Kidney capillary endothelial cell (primary cell): Measurements from ENCODE around the gene PTPN12.
"Not testable (repeated sequence)": the region's sequence is repeated elsewhere in the genome, so short reads cannot be mapped to it uniquely, and the experiment has no call there.

ENCODE experiments used
- DNase-seq: peaks from one replicate; pipeline ENCODE4 v3.0.0-alpha.2; 2018; ENCODE audit warnings: low spot score

Gene PTPN12

DNA sequence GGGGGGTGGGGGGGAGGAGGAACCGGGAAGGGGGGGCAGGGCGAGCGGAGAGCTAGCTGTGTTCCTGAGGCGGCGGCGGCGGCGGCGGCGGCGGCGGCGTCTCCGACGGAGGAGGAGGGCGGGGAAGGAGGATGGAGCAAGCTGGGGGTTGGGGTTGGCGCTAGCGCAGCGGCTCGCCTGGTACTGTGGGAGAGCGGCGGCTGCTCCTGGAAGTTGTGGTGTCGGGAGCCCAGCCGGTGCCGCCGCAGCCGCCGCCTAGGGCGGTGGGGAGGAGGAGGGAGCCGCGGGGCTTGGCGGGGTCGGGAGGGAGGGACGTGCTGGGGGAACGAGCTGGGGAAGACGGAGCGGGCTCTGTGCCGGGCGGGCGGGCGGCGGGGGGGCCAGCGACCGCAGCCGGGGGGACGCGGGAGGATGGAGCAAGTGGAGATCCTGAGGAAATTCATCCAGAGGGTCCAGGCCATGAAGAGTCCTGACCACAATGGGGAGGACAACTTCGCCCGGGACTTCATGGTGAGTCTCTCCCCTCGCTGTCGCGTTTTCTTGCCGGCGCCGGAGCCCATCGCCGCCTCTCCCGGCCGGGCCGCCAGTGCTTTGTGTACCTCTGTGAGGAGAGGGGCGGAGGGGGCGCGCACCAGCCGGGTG, at the start of gene PTPN12:
Gene PTPN12 (plus strand): TSS at position 160 of the 642 bp plus-strand sequence. CDS start 252 bp downstream, at position 412.
- DNase-seq: no peak

DNA sequence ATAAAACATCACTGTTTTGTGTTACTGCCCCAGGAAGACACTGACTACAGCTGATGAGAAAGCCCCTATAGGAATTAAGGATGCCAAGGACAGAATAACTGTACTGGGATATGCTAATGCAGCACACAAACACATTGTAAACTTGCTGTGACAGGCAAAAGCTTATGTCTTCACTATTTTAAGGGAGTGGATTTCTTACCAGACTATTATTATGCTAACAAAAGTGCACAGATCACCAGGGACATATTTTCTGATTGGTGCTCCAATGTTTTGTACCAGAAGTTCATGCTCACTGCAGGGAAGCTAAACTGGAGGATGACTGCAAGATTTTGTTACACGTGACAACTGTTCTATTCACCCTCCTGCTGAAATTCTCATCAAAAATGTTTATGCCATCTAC, 48.1 kb upstream of the PTPN12 start:
- no peak for DNase-seq

DNA sequence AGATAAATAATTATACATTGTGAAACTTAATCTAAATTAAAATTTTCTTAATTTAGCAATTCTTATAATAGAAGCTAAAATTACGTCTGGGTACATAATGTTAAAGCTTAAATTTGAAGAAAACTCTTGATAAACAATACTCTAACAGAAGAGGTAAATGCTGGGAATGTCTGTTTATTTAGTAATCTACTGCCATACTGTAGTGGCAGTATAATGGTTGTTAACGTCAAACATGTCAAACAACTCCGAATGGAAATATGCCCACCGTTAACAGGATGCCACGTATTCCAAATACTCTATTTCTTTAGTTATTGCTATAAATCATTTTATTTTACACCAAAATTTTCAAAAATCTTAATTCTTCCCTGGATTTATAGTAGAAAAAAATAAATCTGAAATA, 40.0 kb upstream of the PTPN12 start:
- DNase-seq: no peak

DNA sequence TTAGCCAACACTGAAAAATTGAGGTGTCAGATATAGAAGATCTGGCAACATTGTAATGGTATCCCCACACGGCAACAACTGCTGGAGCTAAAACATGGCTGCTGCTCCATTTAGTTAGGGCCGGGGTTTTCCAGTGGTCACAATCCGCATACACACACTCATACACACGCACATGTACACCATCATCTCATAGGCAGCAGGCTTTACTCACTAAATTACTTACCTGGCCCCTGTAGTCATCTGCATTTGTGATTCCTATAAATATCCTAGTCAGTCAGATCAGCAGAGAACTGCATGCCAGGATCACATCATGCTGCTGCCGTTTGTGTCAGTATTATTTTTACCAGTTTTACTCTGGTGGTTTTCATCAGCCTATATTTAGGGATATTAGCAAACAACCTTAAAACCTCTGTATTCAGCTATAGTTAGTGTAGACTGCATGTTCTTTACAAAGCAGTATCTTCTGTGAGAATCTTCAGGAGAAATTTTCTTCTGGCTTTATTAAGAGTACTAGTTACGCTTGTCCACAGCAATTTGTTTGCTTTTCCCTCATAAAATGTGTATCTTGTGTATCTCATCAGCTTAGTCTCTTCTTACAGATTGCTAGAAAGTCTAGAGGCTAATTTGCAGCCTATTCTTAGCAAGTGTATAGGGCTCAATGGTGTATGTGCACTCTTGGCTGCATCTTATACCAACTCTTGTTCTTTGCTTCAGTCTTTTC, 38.3 kb upstream of the PTPN12 start:
- DNase-seq: no peak

DNA sequence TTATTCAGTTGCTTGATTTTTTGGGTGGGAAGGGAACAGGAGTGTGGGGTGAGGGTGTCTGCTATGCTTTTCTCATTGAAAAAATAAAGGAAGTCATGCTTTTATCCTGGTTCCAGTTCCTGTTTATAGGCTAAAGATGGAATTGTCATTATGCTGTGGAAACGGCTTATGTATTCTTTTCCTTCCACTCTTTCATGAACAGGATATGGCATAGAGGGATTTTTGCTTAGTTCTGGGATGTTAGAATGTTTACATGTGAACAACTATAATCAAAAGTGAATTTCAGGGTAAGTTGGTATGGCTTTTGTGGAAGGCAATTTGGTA, 35.9 kb upstream of the PTPN12 start:
- DNase-seq: peak; percentile 4

DNA sequence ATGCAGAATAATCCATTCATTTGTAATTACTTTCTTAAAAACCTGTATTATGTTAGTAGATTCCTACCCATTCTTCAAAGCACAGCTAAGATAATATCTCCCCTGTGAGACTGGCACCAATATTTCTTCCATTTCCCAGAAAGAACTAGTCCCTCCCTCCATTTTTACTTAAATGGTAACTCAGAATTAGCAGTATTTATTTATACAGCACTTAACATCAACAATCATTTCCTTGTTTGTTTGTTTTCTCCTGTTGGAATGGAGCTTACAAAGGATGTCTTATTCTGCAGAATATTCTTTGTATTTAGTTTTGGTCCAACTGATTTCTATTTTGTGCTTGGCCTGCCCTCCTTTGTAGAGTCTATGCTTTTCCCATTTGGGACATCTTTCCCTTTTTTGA, 32.1 kb upstream of the PTPN12 start:
- DNase-seq: no peak

DNA sequence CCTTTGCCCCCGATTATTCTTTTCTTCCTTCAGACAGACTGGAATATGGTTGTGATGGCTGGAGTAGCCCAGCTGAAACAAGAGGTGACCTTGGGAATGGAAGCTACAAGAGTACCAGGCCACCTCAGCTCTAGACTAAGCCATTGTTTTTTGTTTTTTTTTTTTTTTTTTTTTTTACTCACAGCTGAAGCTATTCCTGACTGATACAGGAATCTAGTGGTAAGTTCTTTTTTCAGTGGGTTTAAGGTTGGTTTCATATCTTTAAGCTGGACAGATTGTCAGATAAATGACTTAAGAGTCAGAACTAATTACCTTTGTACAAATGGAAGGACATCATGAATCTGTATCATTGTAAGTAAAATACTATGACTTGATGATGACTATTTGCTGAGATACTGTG, 30.2 kb upstream of the PTPN12 start:
- no peak for DNase-seq

DNA sequence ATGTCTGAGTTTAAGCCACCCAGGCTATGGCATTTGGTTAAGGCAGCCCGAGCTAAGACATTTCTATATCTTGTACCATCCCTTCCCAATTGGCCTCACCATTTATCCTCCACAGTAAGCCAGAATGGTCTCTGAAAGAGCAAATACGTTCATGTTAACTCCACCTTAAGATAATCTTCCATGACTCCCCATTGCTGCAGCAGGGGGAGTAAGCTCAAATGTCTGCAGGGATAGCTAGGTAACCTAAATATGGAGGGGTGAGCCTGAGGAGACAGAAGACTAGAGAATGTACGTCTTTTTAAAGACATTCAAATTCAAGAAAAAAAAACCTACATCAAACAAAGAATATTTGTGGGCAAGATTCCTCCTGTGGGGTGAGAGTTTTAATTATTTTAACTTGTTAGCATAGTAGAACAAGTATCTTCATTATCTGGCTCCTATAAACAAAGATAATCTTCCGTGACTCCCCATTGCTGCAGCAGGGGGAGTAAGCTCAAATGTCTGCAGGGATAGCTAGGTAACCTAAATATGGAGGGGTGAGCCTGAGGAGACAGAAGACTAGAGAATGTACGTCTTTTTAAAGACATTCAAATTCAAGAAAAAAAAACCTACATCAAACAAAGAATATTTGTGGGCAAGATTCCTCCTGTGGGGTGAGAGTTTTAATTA, 24.0 kb upstream of the PTPN12 start:
- DNase-seq: not testable (repeated sequence)

DNA sequence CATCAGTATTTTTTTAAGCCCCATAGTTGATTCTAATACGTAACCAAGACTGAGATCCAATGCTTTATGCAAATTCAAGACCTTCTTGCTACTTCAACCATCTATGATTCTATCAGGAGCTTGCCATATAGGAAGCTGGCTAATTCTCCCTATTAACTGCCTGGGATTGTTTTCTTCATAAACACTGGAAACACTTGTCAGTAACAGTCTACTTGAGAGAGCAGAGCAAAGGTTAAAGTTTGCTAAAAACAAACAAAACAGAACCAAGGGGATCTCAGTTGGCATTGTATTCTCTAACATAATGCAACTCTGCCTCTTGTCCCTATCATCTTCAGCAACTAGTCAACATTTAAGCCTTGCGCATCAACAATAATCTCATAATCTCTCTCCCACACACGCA, 21.0 kb upstream of the PTPN12 start:
- no peak for DNase-seq

DNA sequence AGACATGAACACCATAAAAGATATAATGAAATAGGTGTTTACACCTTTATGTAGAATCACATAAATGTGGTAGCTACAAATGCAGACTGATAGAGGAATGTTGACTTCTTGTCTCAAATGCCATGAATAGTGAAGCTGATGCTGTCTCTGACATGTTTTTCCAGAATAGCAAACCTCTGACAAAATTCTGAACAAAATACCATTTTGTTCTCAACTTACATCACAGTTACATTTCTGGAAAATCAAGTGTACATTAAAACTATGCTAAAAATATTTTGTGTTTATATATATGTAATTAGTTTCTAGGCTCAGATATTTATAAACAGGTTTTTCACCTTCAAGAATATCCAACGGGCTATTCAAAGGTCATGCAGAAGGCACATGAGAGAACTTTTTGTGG, 16.8 kb upstream of the PTPN12 start:
- DNase-seq: no peak

DNA sequence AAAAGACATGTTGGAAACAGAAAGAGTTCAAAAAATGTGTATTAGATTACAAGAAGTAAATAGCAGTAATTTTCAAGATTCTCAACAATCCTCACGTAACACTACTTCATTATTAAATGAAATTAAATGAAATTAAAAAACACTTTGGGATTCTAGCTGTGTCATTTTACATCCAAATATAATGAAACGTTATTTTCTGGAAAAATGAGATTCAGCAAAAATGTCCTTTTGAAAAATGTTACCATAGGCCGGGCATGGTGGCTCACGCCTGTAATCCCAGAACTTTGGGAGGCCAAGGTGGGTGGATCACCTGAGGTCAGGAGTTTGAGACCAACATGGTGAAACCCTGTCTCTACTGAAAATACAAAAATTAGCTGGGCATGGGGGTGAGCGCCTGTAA, 15.6 kb upstream of the PTPN12 start:
- DNase-seq: not testable (repeated sequence)

DNA sequence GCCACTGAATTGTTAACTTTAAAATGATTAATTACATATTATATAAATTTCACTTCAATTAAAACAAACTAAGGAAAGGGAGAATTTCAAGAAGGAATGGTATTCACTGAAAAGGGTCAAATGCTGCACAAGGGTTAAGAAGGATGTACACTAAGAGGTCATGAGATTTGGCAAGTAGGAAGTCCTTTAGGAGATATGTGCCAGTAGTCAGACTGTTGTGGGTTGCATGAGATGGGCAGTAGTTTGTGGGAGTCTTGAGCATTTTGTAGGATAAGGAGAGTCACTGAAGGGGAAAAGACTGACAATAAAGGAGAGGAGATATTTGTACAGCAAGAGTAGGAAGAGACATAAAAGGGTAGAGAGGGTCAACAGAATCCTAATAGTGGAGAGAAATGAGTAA, 12.4 kb upstream of the PTPN12 start:
- no peak for DNase-seq

DNA sequence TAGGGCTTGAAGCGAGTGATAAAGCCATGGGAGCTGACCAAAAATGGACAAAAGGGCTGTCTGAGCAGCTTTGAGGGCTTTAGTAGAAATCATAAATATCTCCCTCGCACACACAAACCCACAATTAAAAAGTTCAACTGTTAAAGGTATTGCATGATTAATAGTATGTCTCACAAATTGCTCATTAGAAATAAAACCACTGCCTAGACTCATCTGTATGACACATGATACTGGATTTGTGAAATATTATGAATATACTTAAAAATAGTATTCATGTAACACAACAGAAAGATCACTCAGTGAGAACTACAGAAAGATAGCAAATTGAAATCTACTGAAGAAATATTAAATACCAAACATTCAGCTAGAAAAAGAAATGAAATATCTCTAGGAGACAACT, 11.9 kb upstream of the PTPN12 start:
- DNase-seq: no peak

DNA sequence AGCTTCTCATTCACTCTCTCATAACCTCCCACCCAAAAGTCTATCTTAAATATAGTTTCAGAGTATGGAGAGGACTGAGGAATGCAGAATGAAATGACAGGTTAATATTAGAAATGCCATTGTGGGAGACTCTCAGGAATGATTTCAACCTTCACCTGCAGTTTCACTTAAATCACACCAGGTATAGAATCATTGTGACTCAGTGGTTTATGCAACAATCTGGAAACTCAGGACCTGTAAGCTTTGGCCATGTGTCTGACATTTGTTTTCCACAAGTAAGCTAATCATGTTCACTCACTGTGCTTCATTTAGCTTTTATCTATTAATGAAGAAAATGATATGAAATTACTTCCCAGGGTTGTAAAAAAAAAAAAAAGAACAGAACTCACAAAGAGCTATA, 8.7 kb upstream of the PTPN12 start:
- DNase-seq: no peak

DNA sequence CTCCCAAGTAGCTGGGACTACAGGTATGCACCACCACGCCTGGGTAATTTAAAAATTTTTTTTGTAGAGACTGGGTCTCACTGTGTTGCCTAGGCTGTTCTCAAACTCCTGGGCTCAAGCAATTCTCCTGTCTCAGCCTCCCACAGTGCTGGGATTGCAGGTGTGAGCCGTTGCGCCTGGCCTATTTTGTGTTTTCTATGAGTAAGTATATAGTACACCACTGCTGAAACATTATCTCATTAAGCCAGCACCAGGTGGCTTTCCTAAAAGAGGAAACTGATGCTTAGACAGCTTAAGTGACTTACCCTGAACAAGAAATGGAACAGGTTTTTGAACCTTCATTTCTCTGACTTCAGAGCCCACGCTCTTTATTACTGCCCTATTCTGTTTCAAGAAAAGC, 7.8 kb upstream of the PTPN12 start:
- DNase-seq: no peak

DNA sequence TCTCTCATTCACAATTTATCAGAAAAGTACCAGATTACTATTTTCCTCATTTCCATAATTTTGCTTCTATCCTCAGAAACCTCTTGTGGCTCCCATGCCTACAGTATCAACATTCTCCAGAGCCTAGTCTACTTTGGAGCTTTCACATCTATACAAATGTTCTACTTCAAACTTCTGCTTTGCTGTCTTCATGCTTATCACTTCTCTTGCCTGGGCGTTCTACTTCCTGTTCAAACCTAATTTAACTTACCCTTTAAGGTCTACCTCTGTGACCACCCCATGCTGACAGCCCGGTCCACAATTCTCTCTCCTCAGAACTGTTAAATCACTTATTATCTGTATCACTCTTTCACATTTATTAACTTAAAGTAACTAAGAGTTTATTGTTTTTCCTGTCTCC, 6.1 kb upstream of the PTPN12 start:
- DNase-seq: no peak

DNA sequence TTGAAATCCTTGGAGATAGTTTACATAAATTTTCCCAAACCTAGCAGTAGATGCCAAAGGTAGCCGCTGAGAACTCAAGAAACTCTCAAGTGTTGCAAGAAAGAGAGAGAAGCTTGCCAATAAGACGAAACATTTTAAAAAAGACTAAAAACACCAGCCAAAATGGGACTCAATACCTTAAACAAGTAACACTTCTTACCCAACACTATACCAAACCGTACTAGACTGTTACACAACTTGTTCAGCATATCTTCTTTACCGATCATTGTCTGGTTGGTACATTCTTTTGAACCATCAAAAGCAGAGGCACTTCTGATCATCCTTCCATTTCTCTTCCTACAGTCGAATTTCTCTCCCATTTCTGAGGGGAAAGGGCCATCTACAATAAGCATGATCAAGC, 4.8 kb upstream of the PTPN12 start:
- no peak for DNase-seq

DNA sequence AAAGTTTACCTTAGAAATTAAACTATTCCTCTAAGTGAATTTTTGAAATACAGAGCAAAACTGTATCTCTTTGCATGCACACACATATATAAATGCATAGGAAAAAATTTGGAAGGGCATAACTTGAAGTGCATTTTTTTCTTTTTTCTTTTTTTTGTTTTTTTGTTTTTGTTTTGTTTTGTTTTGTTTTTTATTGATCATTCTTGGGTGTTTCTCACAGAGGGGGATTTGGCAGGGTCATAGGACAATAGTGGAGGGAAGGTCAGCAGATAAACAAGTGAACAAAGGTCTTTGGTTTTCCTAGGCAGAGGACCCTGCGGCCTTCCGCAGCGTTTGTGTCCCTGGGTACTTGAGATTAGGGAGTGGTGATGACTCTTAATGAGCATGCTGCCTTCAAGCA, 4.4 kb upstream of the PTPN12 start:
- DNase-seq: not testable (repeated sequence)

DNA sequence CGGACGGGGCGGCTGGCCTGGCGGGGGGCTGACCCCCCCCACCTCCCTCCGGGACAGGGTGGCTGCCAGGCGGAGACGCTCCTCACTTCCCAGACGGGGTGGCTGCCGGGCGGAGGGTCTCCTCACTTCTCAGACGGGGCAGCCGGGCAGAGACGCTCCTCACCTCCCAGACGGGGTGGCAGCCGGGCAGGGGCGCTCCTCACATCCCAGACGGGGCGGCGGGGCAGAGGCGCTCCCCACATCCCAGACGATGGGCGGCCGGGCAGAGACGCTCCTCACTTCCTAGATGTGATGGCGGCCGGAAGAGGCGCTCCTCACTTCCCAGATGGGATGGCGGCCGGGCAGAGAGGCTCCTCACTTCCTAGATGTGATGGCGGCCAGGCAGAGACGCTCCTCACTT, 3.0 kb upstream of the PTPN12 start:
- DNase-seq: not testable (repeated sequence)

DNA sequence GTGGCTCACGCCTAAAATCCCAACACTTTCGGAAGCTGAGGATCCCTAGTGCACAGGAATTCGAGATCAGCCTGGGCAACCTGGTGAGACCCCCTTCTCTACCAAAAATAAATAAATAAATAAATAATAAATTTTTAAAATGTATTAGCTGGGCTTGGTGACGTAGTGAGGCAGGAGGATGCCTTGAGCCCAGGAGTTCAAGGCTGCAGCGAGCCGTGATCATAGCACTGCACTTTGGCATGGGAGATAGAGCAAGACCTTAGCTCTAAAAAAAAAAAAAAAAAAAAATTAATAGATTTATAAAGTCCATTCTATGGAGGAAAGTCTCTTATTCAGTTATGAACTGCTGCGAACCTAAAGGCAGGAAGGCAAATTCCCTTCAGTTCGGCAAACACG, 1.1 kb upstream of the PTPN12 start:
- DNase-seq: no peak

DNA sequence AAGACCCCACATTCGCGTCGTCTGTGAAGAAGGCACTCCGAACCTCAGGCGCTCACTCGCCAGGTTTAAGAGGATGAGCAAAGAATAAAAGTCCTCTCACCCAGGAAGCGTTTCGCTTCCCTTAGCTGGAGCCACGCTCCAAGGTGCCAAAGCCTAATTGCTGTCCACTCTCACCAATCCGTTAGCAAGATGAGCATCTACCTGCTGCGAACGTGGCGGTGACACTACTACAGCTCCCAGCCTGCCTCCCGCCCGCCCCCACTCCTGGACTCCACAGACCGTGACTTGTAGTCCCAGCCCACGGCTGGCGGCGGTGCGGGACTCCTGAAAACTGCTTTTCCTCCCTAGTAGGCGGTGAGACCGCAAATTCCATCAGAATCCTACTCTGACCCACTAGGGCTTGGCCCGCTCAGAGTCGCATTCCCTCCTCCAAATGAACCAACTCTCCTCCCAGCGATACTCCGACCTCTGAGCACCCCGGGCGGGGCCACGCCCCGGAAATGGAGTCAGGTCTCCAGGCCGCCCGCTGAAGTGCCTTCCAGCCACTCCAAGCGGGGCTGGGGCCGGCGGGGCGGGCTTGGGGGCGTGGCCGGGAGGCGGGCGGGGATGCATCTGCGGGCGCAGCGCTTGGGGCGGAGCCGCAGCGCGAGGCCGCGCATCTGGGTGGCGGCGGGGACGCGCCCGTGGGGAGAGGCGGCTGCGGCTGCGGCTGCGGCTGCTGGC, 521 bp upstream of the PTPN12 start:
- peak; percentile 97 for DNase-seq

DNA sequence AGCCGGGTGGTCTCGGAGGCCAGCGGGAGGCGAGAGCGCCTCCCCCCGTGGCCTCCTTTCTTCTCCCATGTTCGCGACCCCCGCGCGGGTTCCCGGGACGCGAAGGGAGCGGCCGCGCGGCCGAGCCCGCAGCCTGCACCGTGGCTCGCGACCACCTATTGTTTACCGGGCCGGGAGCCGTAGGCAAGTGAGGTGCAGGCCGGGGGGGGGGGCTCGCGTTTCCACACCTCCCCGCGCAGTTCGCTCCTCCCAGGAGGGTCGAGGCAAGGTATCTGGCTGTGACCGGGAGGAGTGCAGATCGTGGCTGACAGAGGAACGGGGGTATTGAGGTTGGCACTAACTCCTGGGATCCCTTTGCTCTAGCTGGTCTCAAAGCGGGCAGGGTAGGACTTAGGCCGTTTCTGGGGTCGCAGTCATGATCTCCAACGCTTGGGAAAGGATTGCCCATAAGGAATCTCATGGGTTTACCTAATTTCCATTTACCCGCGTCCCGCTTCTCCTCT, 734 bp downstream of the PTPN12 start:
- DNase-seq: no peak
